Mucosa of gallbladder (tissue), 1 donor: Measurements from ENCODE around the gene MPZL2. TPM values are rescaled to one million over a fixed set of nuclear protein-coding genes. Genes with fewer than 3 reads are reported as not detected.

Source experiments
- total RNA-seq: library from RNA; stranded (reverse); gene quantifications from one replicate; pipeline ENCODE4 v1.2.1, GENCODE V29; 2021
- donor health status: DM: no; HTN: no; CAD: no.

Gene MPZL2
- total RNA-seq, 1 donor from 2014 or later = 72.5 TPM

Other genes starting within 250 kb of the MPZL2 start
- 180 TPM for gene TMPRSS4, start 187.2 kb downstream of the MPZL2 start, total RNA-seq
- gene SMIM35, start 177.3 kb downstream of the MPZL2 start, total RNA-seq = not detected
- 3.5 TPM for gene SCN4B, start 111.5 kb downstream of the MPZL2 start, total RNA-seq
- 0.69 TPM for gene SCN2B, start 87.7 kb downstream of the MPZL2 start, total RNA-seq
- gene JAML, start 39.3 kb downstream of the MPZL2 start, total RNA-seq = 12.9 TPM
- 23.2 TPM for gene MPZL3, start 11.9 kb downstream of the MPZL2 start, total RNA-seq
- gene CD3E, start 40.4 kb upstream of the MPZL2 start, total RNA-seq = 15.7 TPM
- gene CD3D, start 78.4 kb upstream of the MPZL2 start, total RNA-seq = 12.4 TPM
- 3.0 TPM for gene CD3G, start 80.0 kb upstream of the MPZL2 start, total RNA-seq
- gene UBE4A, start 95.3 kb upstream of the MPZL2 start, total RNA-seq = 38.0 TPM
- 196 TPM for gene ATP5MG, start 137.3 kb upstream of the MPZL2 start, total RNA-seq
- 61.2 TPM for gene KMT2A, start 172.2 kb upstream of the MPZL2 start, total RNA-seq